ENCODE results near the gene EGFL7.

DNA sequence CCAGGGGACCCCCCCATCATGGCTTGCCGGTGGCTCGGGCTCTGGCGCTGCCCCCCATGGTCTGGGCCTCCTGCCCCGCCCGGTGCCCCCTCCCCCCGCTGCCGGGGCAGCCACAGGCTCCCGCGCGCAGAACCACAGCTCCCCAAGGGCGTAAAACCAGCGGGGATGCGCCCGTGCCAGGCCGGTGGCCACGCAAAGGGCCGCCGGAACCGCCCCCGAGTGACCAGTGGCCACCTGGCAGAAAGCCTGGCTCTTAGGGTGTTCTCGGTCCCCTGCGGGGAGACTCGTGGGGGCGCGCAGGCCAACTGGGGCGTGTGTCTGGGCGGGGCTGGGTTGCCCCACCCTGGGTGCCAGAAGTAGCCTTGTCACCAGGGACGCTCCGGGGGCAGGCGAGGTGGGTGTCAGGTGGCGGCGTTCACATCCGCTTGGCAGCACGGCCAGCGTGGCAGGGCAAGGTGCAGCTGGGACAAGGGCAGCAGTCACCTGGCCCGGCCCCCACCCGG lies 25.1 kb downstream of the EGFL7 start:
- TF ChIP-seq, protein P1, sequence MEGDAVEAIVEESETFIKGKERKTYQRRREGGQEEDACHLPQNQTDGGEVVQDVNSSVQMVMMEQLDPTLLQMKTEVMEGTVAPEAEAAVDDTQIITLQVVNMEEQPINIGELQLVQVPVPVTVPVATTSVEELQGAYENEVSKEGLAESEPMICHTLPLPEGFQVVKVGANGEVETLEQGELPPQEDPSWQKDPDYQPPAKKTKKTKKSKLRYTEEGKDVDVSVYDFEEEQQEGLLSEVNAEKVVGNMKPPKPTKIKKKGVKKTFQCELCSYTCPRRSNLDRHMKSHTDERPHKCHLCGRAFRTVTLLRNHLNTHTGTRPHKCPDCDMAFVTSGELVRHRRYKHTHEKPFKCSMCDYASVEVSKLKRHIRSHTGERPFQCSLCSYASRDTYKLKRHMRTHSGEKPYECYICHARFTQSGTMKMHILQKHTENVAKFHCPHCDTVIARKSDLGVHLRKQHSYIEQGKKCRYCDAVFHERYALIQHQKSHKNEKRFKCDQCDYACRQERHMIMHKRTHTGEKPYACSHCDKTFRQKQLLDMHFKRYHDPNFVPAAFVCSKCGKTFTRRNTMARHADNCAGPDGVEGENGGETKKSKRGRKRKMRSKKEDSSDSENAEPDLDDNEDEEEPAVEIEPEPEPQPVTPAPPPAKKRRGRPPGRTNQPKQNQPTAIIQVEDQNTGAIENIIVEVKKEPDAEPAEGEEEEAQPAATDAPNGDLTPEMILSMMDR (IDR thresholded peaks at IDR 0.05) = no peak
- no peak for TF ChIP-seq POLR2A (IDR thresholded peaks at IDR 0.05)

Data from uterus (tissue), 2 donors.